Osteoblast (primary cell): Measurements from ENCODE around the gene TRIO. TPM values are rescaled to one million over a fixed set of nuclear protein-coding genes. Genes with fewer than 3 reads are reported as not detected.
"Not testable (repeated sequence)": the region's sequence is repeated elsewhere in the genome, so short reads cannot be mapped to it uniquely, and the experiment has no call there.

Experiments used
- DNase-seq: peaks from one replicate; pipeline ENCODE4 v3.0.0; 2011; ENCODE audit warnings: low spot score, mixed read lengths; ENCODE audit not compliant: insufficient read length; ENCODE audit errors: missing footprints
- H2AFZ ChIP-seq: 2 replicates; pipeline ENCODE4 v1.6.0; 2011; ENCODE audit warnings: mild to moderate bottlenecking, low read length
- H3K27ac ChIP-seq: 2 replicates; pipeline ENCODE4 v1.5.1; 2011; ENCODE audit warnings: mild to moderate bottlenecking, low read depth, low read length, moderate library complexity
- H3K27me3 ChIP-seq: 2 replicates; pipeline ENCODE4 v1.6.0; 2012; ENCODE audit warnings: mild to moderate bottlenecking, control low read depth, inconsistent platforms, low read length, moderate library complexity; ENCODE audit not compliant: insufficient read depth
- H3K36me3 ChIP-seq: 2 replicates; pipeline ENCODE4 v1.5.1; 2011; ENCODE audit warnings: mild to moderate bottlenecking, low read length, control low read depth, moderate library complexity; ENCODE audit not compliant: insufficient read depth
- H3K4me1 ChIP-seq: 2 replicates; pipeline ENCODE4 v1.5.1; 2011; ENCODE audit warnings: mild to moderate bottlenecking, low read length, control low read depth, moderate library complexity; ENCODE audit not compliant: insufficient read depth
- H3K4me2 ChIP-seq: 2 replicates; pipeline ENCODE4 v1.6.0; 2011; ENCODE audit warnings: mild to moderate bottlenecking, low read length; ENCODE audit not compliant: insufficient read depth
- H3K4me3 ChIP-seq: fragments of 200-600 bp; sonication (generic); 3 replicates; pipeline ENCODE4 v1.5.1; 2012; ENCODE audit warnings: mild to moderate bottlenecking, low read length, inconsistent platforms; ENCODE audit not compliant: insufficient read depth
- H3K79me2 ChIP-seq: 2 replicates; pipeline ENCODE4 v1.6.0; 2012; ENCODE audit warnings: mild to moderate bottlenecking, low read length, control low read depth, inconsistent platforms; ENCODE audit not compliant: insufficient read depth
- H3K9me3 ChIP-seq: 2 replicates; pipeline ENCODE4 v1.5.1; 2011; ENCODE audit warnings: low read depth, low read length, control low read depth
- H4K20me1 ChIP-seq: 2 replicates; pipeline ENCODE4 v1.6.0; 2012; ENCODE audit warnings: mild to moderate bottlenecking, low read length, control low read depth; ENCODE audit not compliant: insufficient read depth
- total RNA-seq: library from RNA; depleted of rRNA; stranded (reverse); fragments of >200 nt; gene quantifications from 2 replicates; pipeline ENCODE4 v1.2.3, GENCODE V29; 2012
- TF ChIP-seq, protein P1 (sequence below): IDR thresholded peaks from 2 replicates; pipeline ENCODE4 v1.5.1; 2011; ENCODE audit warnings: mild to moderate bottlenecking, low read depth, low read length, moderate library complexity; ENCODE audit errors: extremely low read depth

Gene TRIO
- total RNA-seq, 1 donor = 274 TPM

DNA sequence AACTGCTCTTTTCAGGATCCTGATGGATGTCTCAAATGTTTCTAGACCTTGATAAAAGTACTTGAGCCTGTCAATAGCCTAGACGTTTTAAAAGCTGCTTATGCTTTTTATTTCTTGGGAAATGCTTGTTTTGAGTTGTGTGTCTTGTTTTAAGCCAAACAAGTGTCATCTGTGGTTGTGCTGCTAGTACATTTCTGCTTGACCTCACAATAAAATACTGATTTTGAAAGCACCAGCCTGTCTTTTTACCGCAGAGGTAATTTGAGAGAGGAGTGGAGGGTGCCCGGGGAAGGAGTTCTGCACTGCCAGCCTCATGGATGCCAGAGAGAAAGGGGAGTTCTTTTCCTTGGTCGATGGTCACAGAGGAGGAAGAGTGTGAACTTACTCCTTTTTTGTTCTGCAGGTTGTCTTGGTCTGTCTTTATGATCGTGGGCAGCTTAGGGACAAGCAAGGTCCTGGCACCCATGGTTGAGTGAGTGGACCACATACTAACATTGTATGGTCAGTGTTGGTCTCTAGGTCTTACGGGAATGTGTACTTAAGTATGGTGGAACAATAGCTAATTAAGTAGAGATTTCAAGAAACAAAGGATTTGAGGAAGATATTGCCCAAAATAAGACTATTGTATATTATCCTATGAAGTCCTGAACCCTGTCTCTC, 61.0 kb downstream of the TRIO start:
- TF ChIP-seq, protein P1, sequence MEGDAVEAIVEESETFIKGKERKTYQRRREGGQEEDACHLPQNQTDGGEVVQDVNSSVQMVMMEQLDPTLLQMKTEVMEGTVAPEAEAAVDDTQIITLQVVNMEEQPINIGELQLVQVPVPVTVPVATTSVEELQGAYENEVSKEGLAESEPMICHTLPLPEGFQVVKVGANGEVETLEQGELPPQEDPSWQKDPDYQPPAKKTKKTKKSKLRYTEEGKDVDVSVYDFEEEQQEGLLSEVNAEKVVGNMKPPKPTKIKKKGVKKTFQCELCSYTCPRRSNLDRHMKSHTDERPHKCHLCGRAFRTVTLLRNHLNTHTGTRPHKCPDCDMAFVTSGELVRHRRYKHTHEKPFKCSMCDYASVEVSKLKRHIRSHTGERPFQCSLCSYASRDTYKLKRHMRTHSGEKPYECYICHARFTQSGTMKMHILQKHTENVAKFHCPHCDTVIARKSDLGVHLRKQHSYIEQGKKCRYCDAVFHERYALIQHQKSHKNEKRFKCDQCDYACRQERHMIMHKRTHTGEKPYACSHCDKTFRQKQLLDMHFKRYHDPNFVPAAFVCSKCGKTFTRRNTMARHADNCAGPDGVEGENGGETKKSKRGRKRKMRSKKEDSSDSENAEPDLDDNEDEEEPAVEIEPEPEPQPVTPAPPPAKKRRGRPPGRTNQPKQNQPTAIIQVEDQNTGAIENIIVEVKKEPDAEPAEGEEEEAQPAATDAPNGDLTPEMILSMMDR = no peak
- no peaks in the 10 kb centered on the region for H3K27me3 ChIP-seq
- no peaks in the 10 kb centered on the region for H3K9me3 ChIP-seq
- no peak for DNase-seq
- no peak overlapping the region for H2AFZ ChIP-seq
- H4K20me1 ChIP-seq = peaks cover 30% of the 10 kb centered on the region
- H3K79me2 ChIP-seq = peaks cover 93% of the 10 kb centered on the region
- peaks cover 93% of the 10 kb centered on the region for H3K4me1 ChIP-seq
- no peak overlapping the region for H3K4me3 ChIP-seq
- H3K36me3 ChIP-seq = peaks cover 9% of the 10 kb centered on the region
- H3K27ac ChIP-seq = peak overlapping the region; percentile 88
- H3K4me2 ChIP-seq = peak overlapping the region; percentile 69

DNA sequence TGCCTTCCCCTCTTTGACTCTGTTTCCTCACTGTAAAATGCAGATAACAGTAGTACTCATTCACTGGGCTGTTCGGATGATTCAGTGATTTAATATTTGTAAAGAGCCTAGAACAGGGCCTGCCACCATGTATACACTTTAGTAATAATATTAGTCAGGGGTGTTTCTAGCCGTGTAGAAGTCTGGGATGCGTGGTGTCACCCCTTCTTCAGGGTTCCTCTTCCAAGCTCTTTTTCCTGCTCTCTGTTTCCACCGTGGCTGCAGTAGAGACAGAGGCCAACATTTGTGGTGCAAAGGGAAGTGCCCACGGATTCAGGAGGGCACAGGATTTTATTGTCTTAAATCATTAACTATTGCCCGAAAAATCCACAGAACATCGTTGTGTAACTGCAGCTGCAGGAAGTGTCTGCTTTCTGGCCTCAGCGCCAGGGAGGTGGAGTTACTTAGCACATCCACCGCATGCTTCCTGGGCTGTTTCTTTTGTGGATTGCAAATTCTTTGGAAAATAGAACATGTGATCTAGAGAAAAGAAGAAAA, 61.7 kb downstream of the TRIO start:
- Histone ChIP-seq H2AFZ (no peak overlapping the region), H3K27ac (peak overlapping the region; percentile 88), H4K20me1 (peaks cover 28% of the 10 kb centered on the region), H3K9me3 (no peaks in the 10 kb centered on the region), H3K4me3 (no peak overlapping the region), H3K4me1 (peaks cover 94% of the 10 kb centered on the region), H3K27me3 (no peaks in the 10 kb centered on the region), H3K4me2 (peak overlapping the region; percentile 69), H3K36me3 (peaks cover 9% of the 10 kb centered on the region), H3K79me2 (peaks cover 93% of the 10 kb centered on the region)
- DNase-seq = no peak
- TF ChIP-seq, protein P1 = no peak

DNA sequence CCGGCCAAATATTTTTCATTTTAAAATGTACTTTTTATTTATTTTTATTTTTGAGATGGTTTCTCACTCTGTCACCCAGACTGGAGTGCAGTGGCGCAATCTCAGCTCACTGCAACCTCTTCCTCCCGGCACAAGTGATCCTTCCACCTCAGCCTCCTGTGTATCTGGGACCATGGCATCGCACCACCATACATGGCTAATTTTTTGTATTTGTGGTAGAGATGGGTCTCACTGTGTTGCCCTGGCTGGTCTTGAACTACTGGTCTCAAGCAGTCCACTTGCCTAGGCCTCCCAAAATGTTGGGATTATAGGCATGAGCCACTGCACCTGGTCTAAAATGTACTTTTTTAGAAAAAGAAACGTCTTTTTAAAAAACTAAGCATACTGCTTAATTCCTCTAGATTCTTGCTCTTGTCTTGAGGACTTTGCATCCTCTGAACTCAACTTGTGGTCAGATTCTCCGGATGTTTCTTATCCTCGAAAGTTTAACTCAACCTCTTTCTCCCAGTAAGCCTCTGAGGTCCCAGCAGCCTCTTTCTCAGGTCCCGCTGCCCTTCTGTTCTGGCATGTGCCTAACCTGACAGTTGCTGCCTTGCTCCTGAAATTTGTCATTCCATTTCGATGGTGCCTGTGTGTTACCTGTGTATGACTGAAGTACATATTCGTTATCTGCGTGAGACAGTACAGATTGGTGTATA, 63.0 kb downstream of the TRIO start:
- no peak for DNase-seq
- TF ChIP-seq, protein P1 = no peak
- peaks cover 5% of the 10 kb centered on the region for H3K36me3 ChIP-seq
- no peaks in the 10 kb centered on the region for H3K9me3 ChIP-seq
- H3K4me3 ChIP-seq = no peak overlapping the region
- H4K20me1 ChIP-seq = peaks cover 31% of the 10 kb centered on the region
- H3K4me1 ChIP-seq = peaks cover 95% of the 10 kb centered on the region
- peaks cover 96% of the 10 kb centered on the region for H3K79me2 ChIP-seq
- peak overlapping the region; percentile 88 for H3K27ac ChIP-seq
- H3K4me2 ChIP-seq = peak overlapping the region; percentile 7
- H3K27me3 ChIP-seq = no peaks in the 10 kb centered on the region
- H2AFZ ChIP-seq = no peak overlapping the region

DNA sequence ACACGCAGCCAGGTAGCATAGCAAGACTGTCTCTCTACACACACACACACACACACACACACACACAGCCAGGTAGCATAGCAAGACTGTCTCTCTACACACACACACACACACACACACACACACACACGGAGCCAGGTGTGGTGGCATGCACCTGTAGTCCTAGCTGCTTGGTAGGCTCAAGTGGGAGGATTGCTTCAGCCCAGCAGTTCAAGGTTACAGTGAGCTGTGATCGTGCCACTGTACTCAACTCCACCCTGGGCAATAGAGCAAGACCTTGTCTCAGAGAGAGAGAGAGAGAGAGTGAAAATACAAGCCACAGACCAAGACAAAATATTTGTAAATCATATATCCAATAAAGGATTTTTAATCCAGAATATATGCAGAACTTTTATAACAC, 64.3 kb downstream of the TRIO start:
- H3K36me3 ChIP-seq, H3K4me3 ChIP-seq, H3K27me3 ChIP-seq, H3K9me3 ChIP-seq, DNase-seq, H2AFZ ChIP-seq: not testable (repeated sequence)
- Histone ChIP-seq H3K79me2 (peaks cover 97% of the 10 kb centered on the region), H3K27ac (peak overlapping the region; percentile 88), H3K4me2 (peak overlapping the region; percentile 78), H4K20me1 (peaks cover 33% of the 10 kb centered on the region), H3K4me1 (peaks cover 91% of the 10 kb centered on the region)
